WTC11 (cell line): Measurements from ENCODE around the gene EVC.

Experiments used
- ATF1 ChIP-seq: sonication (generic); formaldehyde crosslinking; IDR thresholded peaks from 2 replicates; pipeline ENCODE4 v1.8.1; 2023; ENCODE audit warnings: mild to moderate bottlenecking, moderate library complexity, missing genetic modification reagents
- SP1 ChIP-seq: sonication (generic); formaldehyde crosslinking; conservative IDR thresholded peaks from 2 replicates; pipeline ENCODE4 v1.8.1; 2022; ENCODE audit warnings: missing genetic modification reagents
- TCF7 ChIP-seq: sonication (generic); formaldehyde crosslinking; IDR thresholded peaks from 2 replicates; pipeline ENCODE4 v1.8.0; 2022; ENCODE audit warnings: mild to moderate bottlenecking, low read depth, missing genetic modification reagents, moderate library complexity
- ZNF138 ChIP-seq: sonication (generic); formaldehyde crosslinking; conservative IDR thresholded peaks from 2 replicates; pipeline ENCODE4 v1.8.1; 2022; ENCODE audit warnings: mild to moderate bottlenecking, moderate library complexity, missing genetic modification reagents
- TF ChIP-seq, protein P1 (sequence below): fragments of 200-600 bp; IDR thresholded peaks from 2 replicates; pipeline ENCODE4 v1.8.0; 2022; ENCODE audit warnings: antibody characterized with exemption
- TF ChIP-seq, protein P2 (sequence below): sonication (generic); formaldehyde crosslinking; IDR thresholded peaks from 2 replicates; pipeline ENCODE4 v1.8.0; 2022; ENCODE audit warnings: missing genetic modification reagents

DNA sequence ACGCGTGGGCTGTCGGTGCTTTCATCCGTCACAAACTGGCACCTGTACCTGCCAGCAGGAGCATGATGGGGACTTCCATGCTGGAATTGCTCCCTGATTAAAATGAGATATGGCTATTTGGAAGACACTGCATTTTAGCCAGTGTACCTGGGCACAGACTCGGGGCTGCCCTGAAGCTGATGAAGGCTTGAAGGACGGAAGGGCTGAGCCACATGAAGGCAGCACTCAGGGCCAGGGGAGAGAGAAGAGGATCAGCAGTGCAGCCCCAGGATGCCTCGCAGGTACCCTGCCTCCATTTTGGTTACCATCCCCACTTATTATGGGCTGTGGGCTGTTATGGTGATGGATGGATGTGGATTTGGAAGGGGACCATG is 102.9 kb downstream of the EVC start:
- TF ChIP-seq ATF1 (CRISPR knock-in tag) (no peak), ZNF138 (no peak), TCF7 (CRISPR knock-in tag) (no peak), SP1 (CRISPR knock-in tag) (no peak)
- TF ChIP-seq, protein P1, sequence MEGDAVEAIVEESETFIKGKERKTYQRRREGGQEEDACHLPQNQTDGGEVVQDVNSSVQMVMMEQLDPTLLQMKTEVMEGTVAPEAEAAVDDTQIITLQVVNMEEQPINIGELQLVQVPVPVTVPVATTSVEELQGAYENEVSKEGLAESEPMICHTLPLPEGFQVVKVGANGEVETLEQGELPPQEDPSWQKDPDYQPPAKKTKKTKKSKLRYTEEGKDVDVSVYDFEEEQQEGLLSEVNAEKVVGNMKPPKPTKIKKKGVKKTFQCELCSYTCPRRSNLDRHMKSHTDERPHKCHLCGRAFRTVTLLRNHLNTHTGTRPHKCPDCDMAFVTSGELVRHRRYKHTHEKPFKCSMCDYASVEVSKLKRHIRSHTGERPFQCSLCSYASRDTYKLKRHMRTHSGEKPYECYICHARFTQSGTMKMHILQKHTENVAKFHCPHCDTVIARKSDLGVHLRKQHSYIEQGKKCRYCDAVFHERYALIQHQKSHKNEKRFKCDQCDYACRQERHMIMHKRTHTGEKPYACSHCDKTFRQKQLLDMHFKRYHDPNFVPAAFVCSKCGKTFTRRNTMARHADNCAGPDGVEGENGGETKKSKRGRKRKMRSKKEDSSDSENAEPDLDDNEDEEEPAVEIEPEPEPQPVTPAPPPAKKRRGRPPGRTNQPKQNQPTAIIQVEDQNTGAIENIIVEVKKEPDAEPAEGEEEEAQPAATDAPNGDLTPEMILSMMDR, result no peak
- TF ChIP-seq, protein P2, sequence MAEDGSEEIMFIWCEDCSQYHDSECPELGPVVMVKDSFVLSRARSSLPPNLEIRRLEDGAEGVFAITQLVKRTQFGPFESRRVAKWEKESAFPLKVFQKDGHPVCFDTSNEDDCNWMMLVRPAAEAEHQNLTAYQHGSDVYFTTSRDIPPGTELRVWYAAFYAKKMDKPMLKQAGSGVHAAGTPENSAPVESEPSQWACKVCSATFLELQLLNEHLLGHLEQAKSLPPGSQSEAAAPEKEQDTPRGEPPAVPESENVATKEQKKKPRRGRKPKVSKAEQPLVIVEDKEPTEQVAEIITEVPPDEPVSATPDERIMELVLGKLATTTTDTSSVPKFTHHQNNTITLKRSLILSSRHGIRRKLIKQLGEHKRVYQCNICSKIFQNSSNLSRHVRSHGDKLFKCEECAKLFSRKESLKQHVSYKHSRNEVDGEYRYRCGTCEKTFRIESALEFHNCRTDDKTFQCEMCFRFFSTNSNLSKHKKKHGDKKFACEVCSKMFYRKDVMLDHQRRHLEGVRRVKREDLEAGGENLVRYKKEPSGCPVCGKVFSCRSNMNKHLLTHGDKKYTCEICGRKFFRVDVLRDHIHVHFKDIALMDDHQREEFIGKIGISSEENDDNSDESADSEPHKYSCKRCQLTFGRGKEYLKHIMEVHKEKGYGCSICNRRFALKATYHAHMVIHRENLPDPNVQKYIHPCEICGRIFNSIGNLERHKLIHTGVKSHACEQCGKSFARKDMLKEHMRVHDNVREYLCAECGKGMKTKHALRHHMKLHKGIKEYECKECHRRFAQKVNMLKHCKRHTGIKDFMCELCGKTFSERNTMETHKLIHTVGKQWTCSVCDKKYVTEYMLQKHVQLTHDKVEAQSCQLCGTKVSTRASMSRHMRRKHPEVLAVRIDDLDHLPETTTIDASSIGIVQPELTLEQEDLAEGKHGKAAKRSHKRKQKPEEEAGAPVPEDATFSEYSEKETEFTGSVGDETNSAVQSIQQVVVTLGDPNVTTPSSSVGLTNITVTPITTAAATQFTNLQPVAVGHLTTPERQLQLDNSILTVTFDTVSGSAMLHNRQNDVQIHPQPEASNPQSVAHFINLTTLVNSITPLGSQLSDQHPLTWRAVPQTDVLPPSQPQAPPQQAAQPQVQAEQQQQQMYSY (CRISPR knock-in tag), result no peak
